ENCODE data around the gene FOXO1. TPM values are rescaled to one million over a fixed set of nuclear protein-coding genes. Genes with fewer than 3 reads are reported as not detected.

Gene FOXO1
- total and polyA plus RNA-seq, 9 of the 15 experiments (the other 6 are each of a cell fraction or from before 2014, with no cell fraction given): 0.04 to 0.73 (median 0.20) TPM

- TF ChIP-seq ZNF282 (CRISPR knock-in tag; IDR thresholded peaks at IDR 0.05) (no peak), ILF3 (IDR thresholded peaks at IDR 0.05; ENCODE audit: borderline replicate concordance) (no peak), ZNF449 (CRISPR knock-in tag; IDR thresholded peaks at IDR 0.05) (no peak), CBX8 (IDR thresholded peaks at IDR 0.05; ENCODE audit: borderline replicate concordance, extremely low read depth, low read depth, low read length, poor library complexity, severe bottlenecking) (no peak), RAD21 (CRISPR knock-in tag; conservative IDR thresholded peaks at IDR 0.05 in 1 of 2, IDR thresholded peaks at IDR 0.05 in 1 of 2) (no peak), THAP12 (CRISPR knock-in tag; IDR thresholded peaks at IDR 0.05) (no peak), ZNF592 (IDR thresholded peaks at IDR 0.05) (no peak), LEF1 (IDR thresholded peaks at IDR 0.05) (no peak), RBM15 (IDR thresholded peaks at IDR 0.05; ENCODE audit: insufficient read depth, low read length) (no peak), KAT2B (IDR thresholded peaks at IDR 0.05; ENCODE audit: low read depth, low read length) (no peak), CTBP1 (IDR thresholded peaks at IDR 0.05; ENCODE audit: borderline replicate concordance) (no peak)
Observed at GRCh38 chr13:40608308-40608707, 58.1 kb downstream of the FOXO1 start (continued).
